ENCODE results near the gene FAM168B. TPM values are rescaled to one million over a fixed set of nuclear protein-coding genes. Genes with fewer than 3 reads are reported as not detected.

The FAM168B gene
- total and polyA plus RNA-seq, 12 donors: 15.7 to 139 (median 95.9) TPM

DNA sequence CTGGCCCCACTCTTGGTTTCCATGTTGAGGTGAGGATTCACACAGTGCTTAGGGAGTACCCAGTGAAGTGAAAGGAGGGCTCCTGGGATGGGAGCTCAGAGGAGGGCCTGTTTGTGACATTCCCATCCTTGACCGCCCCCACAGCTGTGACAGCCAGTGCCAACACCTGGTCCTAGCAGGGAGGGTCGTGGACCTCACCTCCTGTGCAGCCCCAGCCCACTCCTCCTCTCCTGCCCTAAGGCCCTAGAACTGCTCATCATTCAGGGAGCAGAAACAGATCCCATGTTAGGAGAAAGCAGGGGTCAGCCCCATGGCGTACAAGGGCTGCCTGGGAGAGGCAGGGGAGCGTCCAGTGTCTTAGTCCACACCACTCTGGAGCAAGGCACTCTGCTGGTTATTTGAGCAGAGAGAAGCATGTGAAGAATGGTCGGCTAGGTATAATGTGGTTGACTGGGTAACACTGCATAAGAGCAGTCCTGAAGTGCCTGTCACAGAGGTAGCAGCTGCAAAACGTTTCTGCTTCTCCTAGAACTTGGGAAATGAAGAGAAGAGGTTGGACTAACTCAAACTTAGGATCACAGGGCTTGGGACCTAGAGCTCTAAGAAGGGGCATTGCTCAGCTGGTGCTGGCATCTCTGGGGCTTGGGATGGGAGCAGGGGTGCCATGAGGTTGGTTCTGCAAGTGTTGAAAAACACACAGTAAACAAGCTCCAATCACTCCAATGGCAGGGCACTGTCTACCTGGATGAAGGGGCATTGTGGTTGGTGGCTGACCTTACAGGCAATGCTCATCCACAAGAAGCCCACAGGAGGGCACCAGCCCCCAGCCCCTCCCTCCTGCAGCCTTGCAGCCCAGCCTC, 55.6 kb downstream of the FAM168B start:
- no peak overlapping the region for H3K4me3 ChIP-seq
- H3K9me3 ChIP-seq (replicated peaks in 1 of 3): no peaks in the 10 kb centered on the region
- 60 to 71% (median 65%) methylated on average over 2 to 6 of the region's 6 CpGs for WGBS, 4 donors
- no peak for TF ChIP-seq POLR2A (IDR thresholded peaks at IDR 0.05)
- TF ChIP-seq, protein P1, sequence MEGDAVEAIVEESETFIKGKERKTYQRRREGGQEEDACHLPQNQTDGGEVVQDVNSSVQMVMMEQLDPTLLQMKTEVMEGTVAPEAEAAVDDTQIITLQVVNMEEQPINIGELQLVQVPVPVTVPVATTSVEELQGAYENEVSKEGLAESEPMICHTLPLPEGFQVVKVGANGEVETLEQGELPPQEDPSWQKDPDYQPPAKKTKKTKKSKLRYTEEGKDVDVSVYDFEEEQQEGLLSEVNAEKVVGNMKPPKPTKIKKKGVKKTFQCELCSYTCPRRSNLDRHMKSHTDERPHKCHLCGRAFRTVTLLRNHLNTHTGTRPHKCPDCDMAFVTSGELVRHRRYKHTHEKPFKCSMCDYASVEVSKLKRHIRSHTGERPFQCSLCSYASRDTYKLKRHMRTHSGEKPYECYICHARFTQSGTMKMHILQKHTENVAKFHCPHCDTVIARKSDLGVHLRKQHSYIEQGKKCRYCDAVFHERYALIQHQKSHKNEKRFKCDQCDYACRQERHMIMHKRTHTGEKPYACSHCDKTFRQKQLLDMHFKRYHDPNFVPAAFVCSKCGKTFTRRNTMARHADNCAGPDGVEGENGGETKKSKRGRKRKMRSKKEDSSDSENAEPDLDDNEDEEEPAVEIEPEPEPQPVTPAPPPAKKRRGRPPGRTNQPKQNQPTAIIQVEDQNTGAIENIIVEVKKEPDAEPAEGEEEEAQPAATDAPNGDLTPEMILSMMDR (IDR thresholded peaks at IDR 0.05): no peak
- peak in 2 of 7 donors; percentile 1 to 42 for DNase-seq
- H3K4me1 ChIP-seq (replicated peaks in 1 of 2): peaks cover 0 to 3% of the 10 kb centered on the region in 2 donors
- peaks cover 6% of the 10 kb centered on the region for H3K27me3 ChIP-seq
- no peak overlapping the region for H3K27ac ChIP-seq
- no peaks in the 10 kb centered on the region for H3K36me3 ChIP-seq (replicated peaks in 1 of 2)
- intact Hi-C loops (cut with DNase I): no loop called here

DNA sequence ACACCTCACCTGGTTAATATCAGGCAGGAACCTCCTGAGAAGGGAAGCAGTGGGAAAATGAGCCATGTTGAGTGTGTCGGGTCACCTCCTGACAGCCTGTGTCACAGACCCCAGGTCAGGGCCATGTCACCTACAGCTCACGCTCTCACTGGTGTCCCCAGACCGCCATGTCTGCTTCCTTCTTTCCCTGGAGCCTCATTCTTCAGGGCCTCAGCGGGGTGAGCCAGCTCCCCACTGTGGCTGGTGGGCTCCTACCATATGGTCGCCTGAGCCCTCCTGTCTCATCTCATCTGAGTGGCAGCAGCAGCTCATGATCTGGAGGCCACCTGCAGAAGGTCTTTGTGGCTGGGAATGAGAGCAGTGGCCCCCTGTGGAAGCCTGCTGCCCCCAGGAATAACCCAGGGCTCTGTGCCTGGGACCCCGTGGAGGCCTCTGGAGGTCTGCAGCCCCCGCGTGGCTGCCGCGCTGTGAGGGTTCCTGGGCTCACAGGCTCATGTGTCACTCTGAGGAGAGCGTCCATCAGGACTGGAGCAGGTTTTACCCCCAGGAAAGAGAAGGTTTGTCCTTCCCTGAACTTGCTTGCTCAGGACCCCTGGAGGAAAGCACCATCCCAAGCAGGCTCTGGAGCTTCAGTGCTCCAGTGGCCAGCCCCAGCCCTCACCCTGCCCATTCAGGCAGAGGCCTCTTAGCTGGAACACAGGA, 56.4 kb downstream of the FAM168B start:
- peak in 2 of 7 donors; percentile 4 to 46 for DNase-seq
- TF ChIP-seq, protein P1 (IDR thresholded peaks at IDR 0.05): no peak
- no peak for TF ChIP-seq POLR2A (IDR thresholded peaks at IDR 0.05)
- intact Hi-C loops (cut with DNase I): no loop called here
- Histone ChIP-seq H3K9me3 (replicated peaks in 1 of 3) (no peaks in the 10 kb centered on the region), H3K27me3 (peaks cover 6% of the 10 kb centered on the region), H3K36me3 (replicated peaks in 1 of 2) (no peaks in the 10 kb centered on the region), H3K4me3 (no peak overlapping the region), H3K27ac (no peak overlapping the region), H3K4me1 (replicated peaks in 1 of 2) (peaks cover 0 to 3% of the 10 kb centered on the region in 2 donors)
- 88 to 93% (median 92%) methylated on average over 5 to 11 of the region's 11 CpGs for WGBS, 4 donors

DNA sequence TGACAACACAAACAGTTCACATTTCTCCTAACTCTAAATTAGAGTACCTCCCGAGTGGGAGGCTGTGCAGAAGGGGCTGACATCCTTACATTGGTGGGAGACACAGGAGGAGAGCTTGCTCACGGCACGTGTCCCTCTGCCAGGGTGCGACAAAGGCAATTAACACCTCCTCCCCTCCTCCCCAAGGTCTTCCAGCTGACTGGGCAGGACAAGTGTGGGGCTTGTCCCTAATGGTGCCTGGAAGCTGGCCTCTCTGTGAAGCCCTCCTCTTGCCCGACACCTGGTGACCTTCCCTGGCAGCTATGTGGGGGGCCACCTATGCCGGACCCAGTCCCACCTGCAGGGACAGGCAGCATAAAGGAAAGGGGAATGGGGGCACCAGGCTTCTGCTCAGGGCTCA, 57.0 kb downstream of the FAM168B start:
- Histone ChIP-seq H3K36me3 (replicated peaks in 1 of 2) (no peaks in the 10 kb centered on the region), H3K4me3 (no peak overlapping the region), H3K27me3 (peaks cover 6% of the 10 kb centered on the region), H3K27ac (no peak overlapping the region), H3K4me1 (replicated peaks in 1 of 2) (peaks cover 0 to 3% of the 10 kb centered on the region in 2 donors), H3K9me3 (replicated peaks in 1 of 3) (no peaks in the 10 kb centered on the region)
- intact Hi-C loops (cut with DNase I): no loop called here
- 59 to 70% (median 65%) methylated on average over 3 to 6 of the region's 6 CpGs for WGBS, 4 donors
- DNase-seq: peak in 3 of 7 donors; percentile 7 to 31 (median 8)
- TF ChIP-seq, protein P1 (IDR thresholded peaks at IDR 0.05): no peak
- no peak for TF ChIP-seq POLR2A (IDR thresholded peaks at IDR 0.05)

DNA sequence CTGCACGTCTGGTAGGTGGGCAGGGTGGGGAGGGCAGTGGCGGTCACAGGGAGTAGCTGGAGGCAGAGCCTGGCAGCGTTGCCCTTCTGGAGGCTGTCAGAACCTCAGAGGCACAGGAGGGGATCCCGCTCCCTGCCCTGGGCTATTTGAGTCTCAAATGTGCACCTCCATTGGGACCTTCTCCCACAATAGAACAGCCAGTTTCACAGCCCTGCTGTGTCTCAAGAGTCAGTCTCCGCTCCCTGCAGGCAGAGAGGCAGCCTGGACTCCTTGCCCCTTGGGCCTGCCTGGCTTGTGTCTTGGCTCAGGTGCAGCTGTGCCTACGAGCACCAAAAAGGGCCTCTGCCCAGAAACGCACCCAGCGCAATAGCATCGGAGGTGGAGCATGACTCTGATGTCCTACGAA, 57.4 kb downstream of the FAM168B start:
- no peak for TF ChIP-seq POLR2A (IDR thresholded peaks at IDR 0.05)
- TF ChIP-seq, protein P1 (IDR thresholded peaks at IDR 0.05): no peak
- no peaks in the 10 kb centered on the region for H3K36me3 ChIP-seq (replicated peaks in 1 of 2)
- intact Hi-C loops (cut with DNase I): no loop called here
- H3K27me3 ChIP-seq: peaks cover 6% of the 10 kb centered on the region
- H3K9me3 ChIP-seq (replicated peaks in 1 of 3): no peaks in the 10 kb centered on the region
- peaks cover 0 to 3% of the 10 kb centered on the region in 2 donors for H3K4me1 ChIP-seq (replicated peaks in 1 of 2)
- peak overlapping the region in 1 of 5 donors; percentile 10 for H3K27ac ChIP-seq
- peak in 3 of 7 donors; percentile 2 to 64 (median 3) for DNase-seq
- 67 to 72% (median 70%) methylated on average over 5 to 10 of the region's 10 CpGs; no CpG with 5 or more reads in 1 of the 4 donors for WGBS, 4 donors
- no peak overlapping the region for H3K4me3 ChIP-seq

Data from adrenal gland (tissue), 12 donors.